ENCODE data around the gene OR8B8.
"Not testable (repeated sequence)": the region's sequence is repeated elsewhere in the genome, so short reads cannot be mapped to it uniquely, and the experiment has no call there.

The OR8B8 gene, protein sequence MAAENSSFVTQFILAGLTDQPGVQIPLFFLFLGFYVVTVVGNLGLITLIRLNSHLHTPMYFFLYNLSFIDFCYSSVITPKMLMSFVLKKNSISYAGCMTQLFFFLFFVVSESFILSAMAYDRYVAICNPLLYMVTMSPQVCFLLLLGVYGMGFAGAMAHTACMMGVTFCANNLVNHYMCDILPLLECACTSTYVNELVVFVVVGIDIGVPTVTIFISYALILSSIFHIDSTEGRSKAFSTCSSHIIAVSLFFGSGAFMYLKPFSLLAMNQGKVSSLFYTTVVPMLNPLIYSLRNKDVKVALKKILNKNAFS

DNA sequence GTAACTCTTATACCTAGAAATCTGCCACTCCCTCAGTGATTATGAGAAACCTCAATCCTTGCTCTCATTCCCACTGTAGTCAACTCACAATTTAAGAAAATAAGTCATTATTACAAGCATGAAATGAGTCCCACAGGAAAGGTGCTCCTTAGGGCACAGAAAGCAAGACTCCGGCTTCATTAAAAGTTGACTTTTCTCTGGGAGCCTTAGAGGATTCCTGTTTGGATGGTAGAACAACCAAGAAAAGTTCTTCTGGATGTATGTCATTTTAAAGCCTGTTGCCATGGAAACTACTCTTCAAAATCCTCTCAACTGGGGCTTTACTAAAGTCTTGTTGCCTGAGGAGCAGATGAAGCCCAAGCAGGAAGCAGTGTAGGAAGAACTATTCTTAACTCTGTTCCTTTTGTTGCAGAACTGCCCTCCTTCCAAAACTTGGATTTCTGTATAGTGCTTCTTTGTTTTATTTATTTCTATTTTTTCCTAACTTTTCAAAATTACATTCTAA lies at the start of gene OR8B8:
OR8B8 (minus strand) TSS at position 51 of the 505 bp plus-strand sequence. CDS start 4,611 bp downstream, outside the sequence.
- no peak for DNase-seq (ENCODE audit: low spot score)

DNA sequence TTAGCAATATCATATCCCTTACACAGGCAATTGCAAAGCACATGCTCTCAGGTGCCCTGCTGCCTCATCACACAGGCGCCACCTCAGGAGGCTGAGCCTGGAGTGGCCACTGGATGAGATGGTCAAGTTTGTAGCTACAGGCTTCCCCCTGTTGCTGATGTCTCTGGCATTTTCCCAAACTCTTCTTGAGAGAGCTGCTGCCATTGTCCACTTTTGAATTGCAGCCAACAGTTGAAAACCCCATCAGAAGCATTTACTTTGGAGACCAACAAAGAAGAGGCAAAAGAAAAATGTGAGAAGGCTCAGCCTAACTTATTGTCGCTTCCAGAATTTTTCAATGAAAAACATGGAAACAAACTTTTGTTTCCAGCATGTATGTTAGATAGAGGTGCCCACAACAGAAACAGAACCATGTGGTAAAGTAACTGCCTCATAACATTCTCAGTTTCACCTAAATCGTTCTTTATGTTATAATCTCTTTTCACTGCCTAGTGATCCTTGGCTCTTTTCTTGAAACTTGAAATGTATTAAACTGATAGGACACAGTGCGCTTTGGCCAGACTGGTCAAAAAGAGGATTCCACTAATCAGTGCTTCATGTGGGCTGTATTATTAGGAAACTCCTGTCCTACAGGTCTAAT lies 47.6 kb upstream of the OR8B8 start:
- no peak for DNase-seq (ENCODE audit: low spot score)

DNA sequence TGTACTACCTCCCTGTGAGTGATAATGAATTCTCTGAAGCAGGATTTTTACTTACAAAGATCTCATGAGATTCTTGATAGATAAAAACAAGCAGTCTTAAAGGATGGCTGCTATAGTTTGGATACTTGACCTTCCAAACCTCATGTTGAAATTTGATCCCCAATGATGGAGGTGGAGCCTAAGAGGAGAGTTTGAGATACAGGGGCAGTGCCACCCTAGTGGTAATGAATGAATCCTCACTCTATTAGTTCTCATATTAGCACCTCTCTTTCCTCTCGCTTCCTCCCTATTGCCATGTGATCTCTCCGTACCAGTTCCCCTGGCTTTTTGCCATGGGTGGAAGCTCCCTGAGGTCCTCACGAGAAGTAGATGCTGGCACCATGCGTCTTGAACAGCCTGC lies 37.9 kb upstream of the OR8B8 start:
- no peak for DNase-seq (ENCODE audit: low spot score)

DNA sequence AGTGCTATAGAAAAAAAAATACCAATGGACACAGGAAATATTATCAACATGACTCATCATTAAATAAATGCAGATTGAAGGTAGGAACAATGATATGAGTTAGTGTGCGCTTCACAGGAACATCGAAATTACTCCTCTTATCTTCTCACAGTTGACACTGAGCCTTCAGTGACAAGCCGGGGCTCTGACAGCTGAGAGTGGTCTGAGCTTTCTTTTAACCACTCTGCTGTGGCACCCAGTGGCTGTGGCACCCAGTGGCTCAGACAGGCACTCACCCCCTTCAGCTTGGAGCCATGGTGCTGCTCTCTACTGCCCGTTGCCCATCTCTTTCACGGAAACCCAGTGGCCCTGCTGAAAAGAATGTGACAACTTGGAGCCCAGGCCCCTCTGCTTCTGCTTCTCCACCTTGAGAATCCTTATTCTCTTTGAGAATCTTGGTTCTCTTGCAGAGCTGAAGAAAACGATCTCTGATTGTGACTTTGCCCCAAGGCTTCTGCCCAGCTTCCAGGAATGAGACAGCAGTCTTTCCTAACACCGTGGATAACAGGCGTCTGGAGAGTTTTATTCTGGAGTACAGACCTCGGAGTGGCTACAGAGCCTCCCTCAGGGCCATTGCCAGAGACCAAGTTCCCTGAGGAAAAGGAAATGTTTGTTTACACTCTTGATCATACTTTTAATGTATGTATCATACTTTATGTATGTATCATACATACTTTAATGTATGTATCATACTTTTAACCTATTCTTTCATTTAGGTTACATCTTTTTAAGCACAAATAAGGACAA lies 37.1 kb upstream of the OR8B8 start:
- no peak for DNase-seq (ENCODE audit: low spot score)

DNA sequence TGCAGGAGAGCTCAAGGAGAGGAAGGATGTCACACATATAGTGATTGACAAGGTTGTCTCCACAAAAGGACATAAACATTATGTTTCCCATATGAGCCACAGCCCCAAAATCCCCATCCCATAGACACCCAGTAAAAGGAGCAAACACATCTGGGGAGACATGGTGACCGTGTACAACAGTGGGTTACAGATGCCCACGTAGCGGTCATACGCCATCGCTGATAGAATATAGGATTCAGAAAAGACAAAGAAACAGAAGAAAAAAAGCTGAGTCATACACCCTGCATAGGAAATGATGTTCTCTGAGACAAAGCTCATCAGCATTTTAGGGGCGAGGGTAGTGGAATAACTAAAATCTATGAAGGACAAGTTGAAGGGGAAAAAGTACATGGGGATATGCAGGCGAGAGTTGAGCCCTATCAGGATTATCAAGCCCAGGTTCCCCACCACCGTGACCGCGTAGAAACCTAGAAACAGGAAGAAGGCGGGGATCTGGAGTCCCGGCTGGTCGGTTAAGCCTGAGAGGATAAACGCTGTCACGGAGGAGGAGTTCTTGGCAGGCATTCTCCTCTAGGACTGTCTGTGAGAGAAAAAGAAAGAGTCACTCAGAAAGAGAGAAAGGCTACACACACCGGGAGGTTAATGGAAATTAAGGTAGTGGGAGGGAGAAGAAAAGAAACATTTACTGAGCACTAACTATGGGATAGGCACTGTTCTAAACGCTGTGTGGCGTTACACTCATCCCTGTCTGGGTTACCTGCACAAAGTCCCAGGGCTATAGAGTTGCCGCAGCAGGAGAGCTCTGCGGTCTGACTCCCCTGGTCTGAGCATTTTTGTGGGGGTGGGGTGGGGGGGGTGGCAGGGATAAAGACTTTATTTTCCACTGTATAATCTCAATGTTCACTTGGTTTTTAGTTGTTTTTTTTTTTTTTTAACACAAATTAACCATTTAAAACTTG lies 36.1 kb upstream of the OR8B8 start:
- peak; percentile 67 for DNase-seq (ENCODE audit: low spot score)

DNA sequence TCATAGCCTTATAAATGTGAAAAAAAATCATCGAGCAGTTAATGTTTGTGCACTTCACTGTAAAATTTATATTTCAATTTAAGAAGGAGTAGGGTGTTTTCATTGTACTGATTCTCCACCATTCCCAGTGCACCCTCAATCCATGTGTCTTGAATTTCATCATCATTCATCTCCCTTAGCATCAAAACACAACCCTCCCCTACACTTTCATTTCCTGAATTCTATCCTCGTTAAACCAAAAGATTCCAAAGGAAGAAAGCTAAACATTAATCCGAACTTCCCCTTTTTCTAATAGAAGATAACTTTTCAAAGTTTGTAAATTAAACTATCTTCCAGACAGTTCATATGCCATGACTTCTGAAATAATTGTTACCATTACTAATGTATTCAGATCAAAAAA lies 34.1 kb upstream of the OR8B8 start:
- no peak for DNase-seq (ENCODE audit: low spot score)

DNA sequence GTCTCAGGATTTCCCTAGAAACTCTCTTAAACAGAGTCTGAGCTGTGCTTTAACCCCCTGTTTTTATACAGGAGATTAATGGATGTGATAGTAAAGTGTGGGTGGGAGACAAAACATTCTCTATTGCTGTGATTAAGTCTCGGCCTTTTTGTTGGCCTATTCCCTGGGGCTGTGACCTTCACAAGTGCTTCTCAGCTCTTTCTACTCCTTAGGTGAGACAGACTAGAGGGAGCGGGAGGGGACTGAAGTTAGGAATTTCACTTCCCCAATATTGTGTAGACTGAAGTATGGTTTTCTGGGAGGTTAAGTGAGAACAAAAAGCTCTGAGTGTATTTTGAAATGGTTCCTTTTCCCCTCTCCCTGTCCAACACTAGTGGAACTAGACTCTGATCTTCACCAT lies 29.8 kb upstream of the OR8B8 start:
- DNase-seq (ENCODE audit: low spot score): no peak

DNA sequence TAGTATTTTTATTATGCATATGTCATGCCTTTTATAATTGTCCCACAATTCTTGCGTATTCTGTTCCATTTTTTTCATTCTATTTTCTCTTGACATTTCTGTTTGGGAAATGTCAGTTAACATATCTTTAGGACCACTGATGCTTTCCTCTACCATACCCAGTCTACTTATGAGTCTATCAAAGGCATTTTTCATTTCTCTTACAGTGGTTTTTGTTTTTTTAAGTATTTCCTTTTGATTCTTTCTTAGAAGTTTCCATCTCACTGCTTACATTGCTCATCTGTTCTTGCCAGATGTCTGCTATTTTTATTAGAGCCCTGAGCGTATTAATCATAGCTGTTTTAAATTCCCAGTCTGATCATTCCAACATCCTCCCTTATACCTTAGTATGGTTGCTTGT lies 29.3 kb upstream of the OR8B8 start:
- DNase-seq (ENCODE audit: low spot score): no peak

DNA sequence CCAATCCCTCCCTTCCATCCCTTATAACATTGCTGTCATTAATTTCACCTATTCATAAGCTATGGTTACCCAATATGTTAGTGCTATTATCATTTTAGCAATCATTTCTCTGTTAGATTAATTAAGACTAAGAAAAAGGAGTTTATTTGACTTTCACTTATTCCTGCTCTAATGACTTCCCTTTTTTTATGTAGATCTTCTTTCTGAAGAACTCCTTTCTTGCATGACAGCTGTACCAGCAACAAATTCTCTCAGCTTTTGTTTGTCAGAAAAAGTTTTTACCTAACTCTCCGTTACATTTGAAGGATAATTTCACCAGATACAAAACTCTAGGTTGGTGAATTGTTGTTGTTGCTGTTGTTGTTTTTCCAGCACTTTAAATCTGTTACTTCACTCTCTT lies 28.6 kb upstream of the OR8B8 start:
- DNase-seq (ENCODE audit: low spot score): no peak

DNA sequence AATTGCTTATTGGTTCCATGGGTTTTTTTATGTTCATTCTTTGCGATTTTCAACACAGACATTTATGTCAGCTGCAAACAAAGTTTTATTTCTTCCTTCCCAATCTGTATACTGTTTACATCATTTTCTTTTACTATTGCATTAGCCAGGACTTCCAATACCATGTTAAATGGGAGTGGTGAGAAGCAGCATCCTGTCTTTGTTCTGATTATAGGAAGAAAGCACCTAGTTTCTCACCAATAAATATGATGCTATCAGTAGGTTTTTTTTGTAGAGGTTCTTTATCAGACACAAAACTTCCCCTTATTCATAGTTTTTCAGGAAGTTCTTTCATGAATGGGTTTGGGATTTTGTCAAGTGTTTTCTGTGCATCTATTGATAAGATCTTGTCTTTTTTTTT lies 28.0 kb upstream of the OR8B8 start:
- no peak for DNase-seq (ENCODE audit: low spot score)

DNA sequence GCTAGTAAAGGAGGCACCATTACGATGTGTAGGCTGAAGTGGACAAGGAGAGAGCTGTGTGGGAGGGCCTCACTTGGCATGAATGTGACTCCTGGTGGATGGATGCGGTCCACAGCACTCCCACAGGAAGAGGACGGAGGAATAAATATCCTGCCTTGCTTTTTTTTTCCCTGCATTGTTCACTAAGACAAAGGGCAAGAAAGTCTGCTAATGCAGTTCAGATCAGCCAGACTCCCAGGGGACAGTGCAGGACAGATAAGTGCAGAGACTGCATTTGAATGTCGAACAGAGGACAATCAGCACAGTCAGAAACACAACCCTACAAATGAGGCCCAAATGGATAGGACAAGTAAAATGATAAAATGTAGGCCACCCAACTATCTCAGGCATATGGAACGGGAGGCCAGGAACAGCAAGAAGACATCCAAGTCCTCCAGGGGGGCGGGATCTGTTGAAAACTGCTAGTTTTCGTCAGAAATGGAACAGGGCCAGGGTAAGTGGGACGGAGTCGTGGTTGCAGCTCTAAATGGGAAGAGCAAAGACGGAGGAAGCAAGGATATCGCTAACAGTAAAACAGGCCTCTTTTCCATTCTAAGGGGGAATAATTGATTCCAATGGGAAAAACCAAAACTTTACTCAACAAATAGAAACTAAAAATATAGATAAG lies 25.2 kb upstream of the OR8B8 start:
- DNase-seq (ENCODE audit: low spot score): no peak

DNA sequence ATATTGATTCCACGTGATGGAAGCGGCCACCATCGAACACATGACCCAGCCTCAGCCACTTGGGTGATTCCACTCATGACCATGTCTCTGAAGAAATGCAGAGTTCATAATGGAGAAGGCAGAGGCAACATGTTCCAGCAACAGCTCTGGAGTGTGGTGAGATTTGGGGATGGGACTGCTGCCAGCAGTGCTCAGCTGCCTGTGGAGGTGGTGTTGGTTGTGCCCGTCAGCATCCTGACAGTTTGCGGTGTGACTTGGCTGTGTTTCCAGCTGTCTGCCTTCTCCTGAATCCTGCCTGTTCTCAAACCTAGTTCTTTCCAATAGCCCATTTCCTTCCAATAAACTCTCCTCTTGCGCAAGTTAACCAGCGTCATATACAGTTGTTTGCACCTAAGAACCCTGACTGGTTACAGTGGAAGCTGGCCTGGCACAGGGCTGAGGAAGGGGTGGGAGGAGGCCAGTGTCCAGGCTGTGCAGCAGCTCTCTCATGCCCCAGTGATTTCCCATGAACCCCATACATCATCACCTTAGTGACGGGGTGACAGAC lies 22.0 kb upstream of the OR8B8 start:
- no peak for DNase-seq (ENCODE audit: low spot score)

DNA sequence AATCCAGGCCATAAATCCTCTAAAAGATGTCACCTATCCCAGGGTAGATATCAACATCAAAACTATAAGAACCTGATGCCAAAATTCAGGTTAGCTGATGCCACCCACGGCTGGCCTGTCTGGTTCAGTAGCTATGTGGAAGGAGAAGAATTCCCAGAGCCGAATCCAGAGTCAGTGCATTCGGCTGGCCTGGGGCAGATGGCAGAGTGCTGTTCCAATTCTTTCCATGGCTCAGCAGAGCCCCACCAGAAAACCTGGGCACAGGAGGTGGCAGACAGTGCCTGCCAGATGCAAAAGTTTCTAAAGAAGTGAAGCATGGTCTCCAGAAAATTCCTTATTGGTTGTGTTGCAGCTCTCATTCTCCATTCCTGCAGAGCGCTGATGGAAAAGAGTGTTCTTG lies 19.9 kb upstream of the OR8B8 start:
- DNase-seq (ENCODE audit: low spot score): no peak

DNA sequence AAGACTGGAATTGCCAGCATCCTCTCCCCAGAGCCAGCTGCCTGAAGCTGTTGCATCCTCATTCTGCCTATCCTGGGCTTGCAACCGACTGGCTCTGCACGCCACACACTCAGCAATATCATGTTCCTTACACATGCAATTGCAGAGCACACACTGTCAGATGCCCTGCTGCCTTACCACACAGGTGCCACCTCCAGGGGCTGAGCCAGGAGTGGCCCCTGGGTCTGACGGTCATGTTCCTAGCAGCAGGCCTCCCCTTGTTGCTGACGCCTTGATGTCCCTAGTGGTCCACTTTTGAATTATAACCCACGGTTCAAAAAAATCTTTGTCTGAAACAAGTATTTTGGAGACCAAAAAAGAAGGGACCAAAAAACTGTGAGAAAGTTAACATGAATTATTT lies 18.5 kb upstream of the OR8B8 start:
- no peak for DNase-seq (ENCODE audit: low spot score)

DNA sequence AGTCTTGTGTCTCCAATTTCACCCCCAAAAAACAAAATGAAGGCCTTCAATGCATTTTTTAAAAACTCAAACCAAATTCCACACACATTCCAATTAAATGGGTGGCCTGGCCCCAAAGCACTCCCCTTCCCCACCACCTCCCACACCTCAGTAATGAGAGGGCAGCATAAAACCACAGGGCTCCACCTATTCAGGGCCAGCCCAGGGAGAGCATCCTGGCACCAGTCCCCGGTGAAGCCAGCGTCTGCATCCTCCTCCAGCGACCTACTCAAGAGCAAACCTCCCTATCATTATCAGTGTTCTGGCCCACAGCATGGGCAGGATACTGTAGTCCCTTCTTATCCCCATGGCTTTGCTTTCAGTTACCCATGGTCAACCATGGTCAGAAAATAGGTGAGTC lies 17.8 kb upstream of the OR8B8 start:
- DNase-seq (ENCODE audit: low spot score): no peak

DNA sequence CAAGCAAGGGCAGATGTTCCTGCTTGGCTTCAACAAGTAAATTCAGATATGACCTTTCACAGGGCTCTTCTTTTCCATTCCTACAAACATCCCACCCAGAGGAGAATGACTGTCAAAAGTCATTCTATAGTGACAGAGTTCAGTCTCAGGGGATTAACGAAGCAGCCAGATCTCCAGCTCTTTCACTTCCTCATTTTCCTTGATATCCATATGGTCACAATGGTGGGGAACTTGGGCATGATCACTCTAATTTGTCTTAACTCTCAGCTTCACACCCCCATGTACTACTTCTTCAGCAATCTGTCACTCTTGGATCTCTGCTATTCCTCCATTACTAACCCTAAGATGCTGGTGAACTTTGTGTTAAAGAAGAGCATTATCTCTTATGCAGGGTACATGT lies 15.0 kb upstream of the OR8B8 start:
- no peak for DNase-seq (ENCODE audit: low spot score)

DNA sequence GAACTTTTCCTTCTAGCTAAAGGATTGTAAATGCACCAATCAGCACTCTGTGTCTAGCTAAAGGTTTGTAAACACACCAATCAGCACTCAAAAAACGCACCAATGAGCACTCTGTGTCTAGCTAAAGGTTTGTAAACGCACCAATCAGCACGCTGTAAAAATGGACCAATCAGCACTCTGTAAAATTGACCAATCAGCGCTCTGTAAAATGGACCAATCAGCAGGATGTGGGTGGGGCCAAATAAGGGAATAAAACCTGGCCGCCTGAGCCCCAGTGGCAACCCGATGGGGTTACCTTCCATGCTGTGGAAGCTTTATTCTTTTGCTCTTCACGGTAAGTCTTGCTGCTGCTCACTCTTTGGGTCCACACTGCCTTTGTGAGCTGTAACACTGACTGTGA lies 13.9 kb upstream of the OR8B8 start:
- not testable (repeated sequence) for DNase-seq (ENCODE audit: low spot score)

DNA sequence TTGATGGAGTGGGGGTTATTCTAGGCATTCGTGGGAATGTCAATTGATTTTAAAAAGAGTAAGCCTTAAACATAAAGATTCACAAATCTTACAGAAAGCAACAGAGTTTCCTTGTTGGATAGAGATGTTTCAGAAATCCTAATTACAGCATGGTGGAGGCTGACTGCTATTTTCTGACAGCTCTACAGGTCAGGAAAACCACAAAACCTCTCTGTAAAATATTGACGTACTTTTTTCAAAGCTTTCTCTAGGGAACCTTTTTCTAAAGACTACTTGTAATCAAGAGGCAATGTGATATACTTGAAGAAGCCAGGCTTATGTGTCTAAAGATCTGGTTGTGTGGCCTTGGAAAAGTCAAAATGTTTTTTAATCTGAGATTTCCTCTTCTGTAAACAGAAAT lies 9.1 kb upstream of the OR8B8 start:
- DNase-seq (ENCODE audit: low spot score): no peak

DNA sequence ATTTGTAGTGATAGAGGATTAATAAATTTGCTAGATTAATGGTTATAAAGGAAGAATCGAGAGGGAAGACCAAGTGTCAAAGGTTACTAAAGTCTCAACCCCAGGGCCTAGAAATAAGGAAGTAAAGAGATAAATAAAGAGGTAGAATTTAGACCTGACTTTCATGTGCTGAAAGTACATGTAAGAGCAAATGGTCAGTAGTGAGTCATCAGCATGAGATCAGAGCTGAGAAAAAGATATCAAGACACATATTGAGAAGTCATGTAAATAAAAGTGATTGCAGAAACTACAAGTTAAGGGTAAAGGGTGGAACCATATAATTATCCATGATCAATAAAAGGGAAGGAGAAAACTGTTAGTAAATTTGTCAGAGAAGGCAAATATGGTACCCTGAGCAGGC lies 1.4 kb upstream of the OR8B8 start:
- DNase-seq (ENCODE audit: low spot score): no peak

DNA sequence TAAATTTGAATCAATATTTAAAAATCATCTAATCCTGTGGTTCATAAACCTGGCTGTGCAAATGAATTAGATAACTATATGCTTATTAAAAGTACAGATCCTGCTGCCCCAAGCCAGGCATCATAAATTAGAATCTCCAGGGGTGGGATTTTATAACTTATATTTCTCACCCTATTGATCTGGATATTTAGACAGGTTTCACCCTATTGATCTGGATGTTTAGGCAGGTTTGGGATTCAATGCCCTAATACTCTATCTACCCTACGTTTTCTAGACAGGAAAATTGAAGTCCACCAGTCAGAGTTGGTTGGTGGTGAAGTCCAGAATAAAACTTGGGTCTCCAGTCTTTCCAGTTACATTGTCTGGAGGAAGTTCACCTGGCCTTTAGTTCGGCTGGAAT lies 2.6 kb downstream of the OR8B8 start:
- no peak for DNase-seq (ENCODE audit: low spot score)

DNA sequence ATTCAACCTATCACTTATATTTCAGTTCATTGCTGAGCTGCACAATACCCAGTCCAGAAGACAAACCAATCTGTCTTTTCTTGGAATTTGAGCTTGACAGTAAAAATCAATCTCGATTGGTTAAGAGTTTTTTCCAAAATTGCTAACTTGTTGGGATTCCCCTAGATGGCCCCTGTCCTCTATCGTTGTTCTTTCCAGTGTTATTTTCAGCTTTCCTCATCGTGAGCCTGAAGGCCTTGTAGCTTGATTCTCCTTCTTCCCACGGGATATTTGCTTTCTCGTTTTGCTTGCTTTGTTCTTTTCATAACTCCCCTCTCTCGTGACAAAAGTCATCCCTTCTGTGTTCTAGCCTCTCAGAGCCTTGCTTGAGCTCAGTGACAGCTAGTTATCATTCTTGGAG lies 3.1 kb downstream of the OR8B8 start:
- no peak for DNase-seq (ENCODE audit: low spot score)

All from D341Med (cell line).